OCI-LY3 (cell line): Measurements from ENCODE around the gene SLC25A21.

Experiments used
- CTCF ChIP-seq: fragments of 200-600, 300-600 bp; sonication (generic); IDR thresholded peaks from 2 replicates; pipeline ENCODE4 v1.5.1; 2014; ENCODE audit warnings: antibody characterized with exemption, low read length, low read depth
- EZH2phosphoT487 ChIP-seq: fragments of 200-600 bp; shearing (Covaris generic); IDR thresholded peaks from 2 replicates; pipeline ENCODE4 v1.6.1; 2018; ENCODE audit warnings: antibody characterized with exemption, mixed run types, low read depth

- TF ChIP-seq CTCF (no peak), EZH2phosphoT487 (no peak)
Observed at GRCh38 chr14:37145395-37145794, 27.0 kb downstream of the SLC25A21 start.
